GM12878 (cell line): ENCODE data around the gene RHBDD1. TPM values are rescaled to one million over a fixed set of nuclear protein-coding genes. Genes with fewer than 3 reads are reported as not detected.

Experiments used
- ATAC-seq: fragments of 200-7000 bp; cut with Tn5 transposase; 3 replicates; pipeline ENCODE4 v1.9.1; 2020; ENCODE audit warnings: mild to moderate bottlenecking, moderate library complexity
- BruUV-seq: library from RNA; stranded (reverse); fragments of 400-500 nt; replicated peaks from 2 replicates; lab custom pipeline; 2021; lab: Mats Ljungman, UMichigan
- CTCF ChIA-PET: fragments of 300-600 bp; sonication (Branson Sonifier 250); formaldehyde crosslinking; extraction: SDS; loops from one replicate; lab custom pipeline; 2021; ENCODE audit warnings: inconsistent platforms; lab: Yijun Ruan, JAX
- POLR2A ChIA-PET: fragments of 350-600 bp; formaldehyde crosslinking; extraction: SDS; loops from one replicate; lab custom pipeline; 2021; ENCODE audit warnings: inconsistent platforms; lab: Charles Lee
- RAD21 ChIA-PET: fragments of 300-600 bp; sonication (Branson Sonifier 250); formaldehyde crosslinking; loops from one replicate; lab custom pipeline; 2023; ENCODE audit warnings: antibody characterized with exemption; ENCODE audit not compliant: unreplicated experiment; lab: Charles Lee
- SMC1A ChIA-PET: fragments of 300-600 bp; sonication (Branson Sonifier 250); formaldehyde crosslinking; loops from one replicate; lab custom pipeline; 2023; ENCODE audit not compliant: unreplicated experiment, uncharacterized antibody; lab: Charles Lee
- DNase-seq: peaks from one replicate; pipeline ENCODE4 v3.0.0-alpha.2; 2011; ENCODE audit warnings: low read depth, low spot score
- FAIRE-seq: peaks from 3 replicates; lab custom pipeline; 2011; peaks lifted over from hg19 to GRCh38; lab: Jason Lieb, UNC
- H2AFZ ChIP-seq: 2 replicates; pipeline ENCODE4 v1.6.0; 2011; ENCODE audit warnings: low read depth, low read length, control low read depth; ENCODE audit not compliant: control insufficient read depth
- H3K27ac ChIP-seq: 2 replicates; pipeline ENCODE4 v1.5.1; 2011; ENCODE audit warnings: control low read depth; ENCODE audit not compliant: control insufficient read depth, insufficient read depth
- H3K27me3 ChIP-seq, 2 experiments: replicated peaks in 1 of 2; 2 replicates each; pipeline versions ENCODE4 v1.6.0 to v1.6.1; 2011; ENCODE audit warnings: low read length in 1 of 2; ENCODE audit not compliant: control insufficient read depth in 2 of 2, insufficient read depth in 2 of 2
- H3K36me3 ChIP-seq, 2 experiments: 2 replicates each; pipeline ENCODE4 v1.5.1; 2011; ENCODE audit warnings: low read length in 1 of 2; ENCODE audit not compliant: control insufficient read depth in 2 of 2, insufficient read depth in 2 of 2
- H3K4me1 ChIP-seq: 2 replicates; pipeline ENCODE4 v1.6.1; 2011; ENCODE audit warnings: mild to moderate bottlenecking, low read length, moderate library complexity, mixed read lengths; ENCODE audit not compliant: control insufficient read depth, insufficient read depth
- H3K4me2 ChIP-seq: 2 replicates; pipeline ENCODE4 v1.6.0; 2011; ENCODE audit warnings: control low read depth; ENCODE audit not compliant: control insufficient read depth, insufficient read depth
- H3K4me3 ChIP-seq: fragments of 200-600 bp; sonication (generic); 2 replicates; pipeline ENCODE4 v1.5.1; 2016
- H3K79me2 ChIP-seq: 2 replicates; pipeline ENCODE4 v1.6.0; 2011; ENCODE audit warnings: low read length; ENCODE audit not compliant: control insufficient read depth, insufficient read depth
- H3K9ac ChIP-seq: 2 replicates; pipeline ENCODE4 v1.8.0; 2011; ENCODE audit warnings: low read length, control low read depth, mixed read lengths; ENCODE audit not compliant: control insufficient read depth, insufficient read depth
- H3K9me3 ChIP-seq: replicated peaks from 3 replicates; pipeline ENCODE4 v1.5.1; 2011; ENCODE audit warnings: mild to moderate bottlenecking, low read length; ENCODE audit not compliant: control insufficient read depth, insufficient read depth
- H4K20me1 ChIP-seq: 2 replicates; pipeline ENCODE4 v1.6.0; 2011; ENCODE audit not compliant: control insufficient read depth, insufficient read depth
- BCL11A ChIP-seq: IDR thresholded peaks from 2 replicates; pipeline ENCODE4 v1.6.1; 2011; ENCODE audit warnings: low read depth, low read length
- CREB1 ChIP-seq: IDR thresholded peaks from 2 replicates; pipeline ENCODE4 v1.6.1; 2012; ENCODE audit warnings: low read depth, mild to moderate bottlenecking, inconsistent platforms
- DPF2 ChIP-seq: fragments of 450-650 bp; IDR thresholded peaks from 2 replicates; pipeline ENCODE4 v1.6.1; 2017; ENCODE audit warnings: mild to moderate bottlenecking
- ETV6 ChIP-seq, 2 experiments: fragments of 450-650 bp in 1 of 2; IDR thresholded peaks in 1 of 2; conservative IDR thresholded peaks in 1 of 2; 2 replicates each; pipeline ENCODE4 v1.6.1; 2014; ENCODE audit warnings: antibody characterized with exemption in 1 of 2, borderline replicate concordance in 1 of 2, low read depth in 1 of 2, mild to moderate bottlenecking in 1 of 2, moderate library complexity in 1 of 2
- HCFC1 ChIP-seq: fragments of 150-350 bp; IDR thresholded peaks from 2 replicates; pipeline ENCODE4 v1.6.1; 2014; ENCODE audit warnings: low read length
- MEF2B ChIP-seq: fragments of 450-650 bp; IDR thresholded peaks from 2 replicates; pipeline ENCODE4 v1.6.1; 2018; ENCODE audit warnings: mild to moderate bottlenecking, moderate library complexity; ENCODE audit not compliant: partially characterized antibody, poor library complexity, severe bottlenecking
- MTA2 ChIP-seq: fragments of 450-650 bp; IDR thresholded peaks from 2 replicates; pipeline ENCODE4 v1.6.1; 2016; ENCODE audit warnings: low read depth, mild to moderate bottlenecking, moderate library complexity
- PKNOX1 ChIP-seq: fragments of 450-650 bp; IDR thresholded peaks from 2 replicates; pipeline ENCODE4 v1.6.1; 2016; ENCODE audit warnings: mild to moderate bottlenecking
- RELA ChIP-seq: fragments of 450-650 bp; IDR thresholded peaks from 2 replicates; pipeline ENCODE4 v1.8.0; 2014; ENCODE audit warnings: borderline replicate concordance; ENCODE audit not compliant: partially characterized antibody
- STAT3 ChIP-seq: IDR thresholded peaks from 2 replicates; pipeline ENCODE4 v1.6.1; 2011; ENCODE audit warnings: low read depth, low read length, improper control_type of control experiment
- SUPT20H ChIP-seq: IDR thresholded peaks from 2 replicates; pipeline ENCODE4 v1.6.1; 2011; ENCODE audit warnings: low read depth, mild to moderate bottlenecking, low read length, moderate library complexity, borderline replicate concordance; ENCODE audit not compliant: control insufficient read depth
- SUZ12 ChIP-seq: fragments of 200-600 bp; sonication (generic); IDR thresholded peaks from one replicate; pipeline ENCODE4 v1.6.1; 2018; ENCODE audit warnings: antibody characterized with exemption, mild to moderate bottlenecking; ENCODE audit not compliant: unreplicated experiment
- TCF12 ChIP-seq: IDR thresholded peaks from 2 replicates; pipeline ENCODE4 v1.6.1; 2011; ENCODE audit warnings: low read depth, mild to moderate bottlenecking, low read length
- ZBTB4 ChIP-seq: fragments of 450-650 bp; formaldehyde crosslinking; IDR thresholded peaks from 2 replicates; pipeline ENCODE4 v1.4.0; 2022; ENCODE audit warnings: mild to moderate bottlenecking, moderate library complexity
- ZNF274 ChIP-seq: IDR thresholded peaks from one replicate; pipeline ENCODE4 v1.8.0; 2011; ENCODE audit not compliant: insufficient read length, insufficient read depth
- WGBS: methylation state at CpG from one replicate; pipeline ENCODE4 v1.1.6; 2016; ENCODE audit warnings: low lambda C conversion rate; ENCODE audit not compliant: insufficient replicate concordance, insufficient coverage; ENCODE audit errors: missing lambda C conversion rate; 5-methylcytosine and 5-hydroxymethylcytosine counted together
- in situ Hi-C: fragments of 300-500 bp; cut with MboI; formaldehyde crosslinking; loops from 9 replicates; pipeline ENCODE4 v1.14.3; 2018; ENCODE audit warnings: mixed read lengths
- intact Hi-C: fragments of 100-400 bp; cut with micrococcal nuclease; formaldehyde crosslinking; loops from one replicate; pipeline ENCODE4 v1.14.2; 2022; ENCODE audit not compliant: unreplicated experiment
- polyA plus RNA-seq, 11 experiments: library from polyadenylated mRNA; depleted of rRNA in 4 of 11; unstranded in 6 of 11; stranded (reverse) in 5 of 11; fragments of >200 nt; fragmentation: Nextera tagmentation in 4 of 11; fragmentation: Illumina TruSeq in 1 of 11; extraction: Ambion mirVana in 4 of 11; extraction: Trizol in 1 of 11; gene quantifications; 1 replicate in 1 of 11; 2 replicates in 10 of 11; pipeline versions ENCODE4 v1.2.1 to v1.2.3, GENCODE V29; 2011 to 2016; ENCODE audit warnings: inconsistent platforms in 2 of 11, missing spikeins in 2 of 11, low read depth in 1 of 11
- total RNA-seq, 4 experiments: library from RNA; depleted of rRNA in 3 of 4; stranded (reverse); fragments of >200 nt in 3 of 4; fragmentation: Illumina TruSeq in 1 of 4; extraction: Trizol in 1 of 4; gene quantifications; 2 replicates each; pipeline versions ENCODE4 v1.2.1 to v1.2.3, GENCODE V29; 2013 to 2021

RHBDD1 gene
- total and polyA plus RNA-seq, 10 of the 15 experiments (the other 5 are each of a cell fraction or from before 2014, with no cell fraction given): 7.1 to 36.4 (median 14.7) TPM

DNA sequence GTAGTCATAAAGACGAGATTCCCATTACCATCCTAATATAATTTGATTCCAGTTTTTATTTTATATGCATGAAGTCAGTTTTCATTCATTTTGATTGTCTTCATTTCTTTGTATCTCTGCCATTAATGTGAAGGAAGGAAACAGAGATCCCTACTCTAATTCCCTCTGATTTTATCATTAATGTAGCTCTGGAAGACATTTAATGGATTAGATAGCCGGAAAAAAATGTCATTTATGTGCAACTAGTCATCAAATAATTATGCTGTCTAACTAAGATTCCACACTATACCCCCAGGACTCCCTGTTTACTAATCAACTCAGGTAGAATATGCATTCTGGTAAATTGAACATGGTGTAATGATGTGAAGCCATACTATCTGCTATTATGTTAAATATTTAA lies 19.9 kb downstream of the RHBDD1 start:
- CTCF ChIA-PET: no interaction called here
- Histone ChIP-seq H3K9me3 (no peaks in the 10 kb centered on the region), H3K36me3 (no peaks in the 10 kb centered on the region), H3K4me1 (no peaks in the 10 kb centered on the region), H3K27me3 (no peaks in the 10 kb centered on the region), H2AFZ (no peak overlapping the region), H3K9ac (no peak overlapping the region), H4K20me1 (no peaks in the 10 kb centered on the region), H3K4me2 (no peak overlapping the region), H3K27ac (no peak overlapping the region), H3K79me2 (peaks cover 1% of the 10 kb centered on the region; the same call in 1 of the 2 replicates), H3K4me3 (no peak overlapping the region)
- ATAC-seq: no peak
- intact Hi-C loops: no loop called here
- in situ Hi-C loops: no loop called here
- no peak for DNase-seq
- SMC1A ChIA-PET: interaction anchor here (1.3 to 5.1 kb wide), 3 partner anchors 8 to 16 kb away, joined by 3 to 27 read pairs (median 5); no protein-coding TSS in a partner anchor
- no peak for FAIRE-seq
- no peak for TF ChIP-seq BCL11A
- no peak for TF ChIP-seq MEF2B
- no peak for TF ChIP-seq ETV6 (conservative IDR thresholded peaks at IDR 0.05 in 1 of 2, IDR thresholded peaks at IDR 0.05 in 1 of 2; ENCODE audit: borderline replicate concordance in 1 of 2, low read depth in 1 of 2)
- no peak for TF ChIP-seq SUZ12
- TF ChIP-seq ZNF274: no peak
- TF ChIP-seq MTA2: no peak
- no peak for TF ChIP-seq ZBTB4
- TF ChIP-seq DPF2: no peak
- no peak for TF ChIP-seq PKNOX1
- no peak for TF ChIP-seq STAT3
- TF ChIP-seq SUPT20H: no peak
- no peak for TF ChIP-seq RELA
- no peak for TF ChIP-seq CREB1
- TF ChIP-seq TCF12: no peak
- no peak for TF ChIP-seq HCFC1
- POLR2A ChIA-PET: no interaction called here
- 78% methylated on average over 2 of the region's 2 CpGs for WGBS
- RAD21 ChIA-PET: interaction anchor here (0.6 to 1.3 kb wide), 2 partner anchors 12 to 85 kb away, joined by 3 to 5 read pairs; no protein-coding TSS in a partner anchor
- no TSS peak for BruUV-seq
